Measurements from ENCODE around the gene NAT8L. TPM values are rescaled to one million over a fixed set of nuclear protein-coding genes. Genes with fewer than 3 reads are reported as not detected.

Gene NAT8L
- total RNA-seq, 4 donors from 2014 or later = 0.14 to 1.9 (median 0.64) TPM; not detected in 1

DNA sequence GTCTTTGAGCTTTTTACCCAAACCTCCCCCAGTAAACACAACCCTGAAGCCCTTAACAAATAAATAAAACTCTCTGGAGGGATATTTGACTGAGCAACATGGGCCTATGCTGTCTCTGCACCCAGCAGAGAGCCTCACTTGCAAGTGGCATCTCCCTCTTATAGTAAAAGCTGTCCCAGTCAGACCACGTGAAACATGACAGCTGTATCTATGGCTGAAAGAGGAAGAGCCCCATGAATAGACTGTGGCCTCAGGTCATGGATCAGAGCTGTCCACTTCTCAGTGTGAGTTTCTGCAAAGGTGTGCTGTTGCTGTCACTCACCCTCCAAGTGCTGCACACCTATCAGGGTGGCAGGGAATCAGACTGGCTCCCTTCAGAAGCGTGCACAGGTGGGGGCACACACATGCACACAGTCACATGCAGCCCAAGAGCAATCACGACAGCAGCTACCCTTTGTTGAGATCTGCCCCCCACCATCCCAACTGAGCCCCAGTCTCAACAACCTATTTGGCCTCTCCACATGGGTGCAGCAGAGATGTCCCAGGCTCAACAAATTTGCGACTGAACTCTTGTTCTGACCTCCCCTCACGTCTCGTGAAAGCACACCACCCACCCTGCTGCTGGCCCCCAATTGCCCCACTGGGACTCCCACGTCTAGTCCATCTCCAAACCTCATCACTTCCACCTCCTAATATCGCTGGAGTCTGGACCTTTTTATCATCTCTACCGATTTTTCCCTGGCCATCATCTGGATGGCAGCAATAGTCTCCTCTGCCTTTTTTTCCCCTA, 45.6 kb downstream of the NAT8L start:
- no peak for DNase-seq
- in situ Hi-C loops (cut with MboI; ENCODE audit: low pct_ligation_motif_present in 1 of 4, low pct_unique_long_range_greater_than_20kb in 1 of 4, low sequenced_read_pairs in 3 of 4) (no loop called here), intact Hi-C loops (cut with DNase I; ENCODE audit: low total_unique reads) (no loop called here)
- H3K27ac ChIP-seq = no peak overlapping the region
- H3K4me1 ChIP-seq = no peaks in the 10 kb centered on the region
- H3K36me3 ChIP-seq = no peaks in the 10 kb centered on the region
- WGBS, 2 donors (ENCODE audit: low coverage in 1 of 2) = 78 to 80% methylated on average over 6 to 9 of the region's 9 CpGs
- no peak overlapping the region for H3K4me3 ChIP-seq
- H3K27me3 ChIP-seq = no peaks in the 10 kb centered on the region
- TF ChIP-seq, protein P1, sequence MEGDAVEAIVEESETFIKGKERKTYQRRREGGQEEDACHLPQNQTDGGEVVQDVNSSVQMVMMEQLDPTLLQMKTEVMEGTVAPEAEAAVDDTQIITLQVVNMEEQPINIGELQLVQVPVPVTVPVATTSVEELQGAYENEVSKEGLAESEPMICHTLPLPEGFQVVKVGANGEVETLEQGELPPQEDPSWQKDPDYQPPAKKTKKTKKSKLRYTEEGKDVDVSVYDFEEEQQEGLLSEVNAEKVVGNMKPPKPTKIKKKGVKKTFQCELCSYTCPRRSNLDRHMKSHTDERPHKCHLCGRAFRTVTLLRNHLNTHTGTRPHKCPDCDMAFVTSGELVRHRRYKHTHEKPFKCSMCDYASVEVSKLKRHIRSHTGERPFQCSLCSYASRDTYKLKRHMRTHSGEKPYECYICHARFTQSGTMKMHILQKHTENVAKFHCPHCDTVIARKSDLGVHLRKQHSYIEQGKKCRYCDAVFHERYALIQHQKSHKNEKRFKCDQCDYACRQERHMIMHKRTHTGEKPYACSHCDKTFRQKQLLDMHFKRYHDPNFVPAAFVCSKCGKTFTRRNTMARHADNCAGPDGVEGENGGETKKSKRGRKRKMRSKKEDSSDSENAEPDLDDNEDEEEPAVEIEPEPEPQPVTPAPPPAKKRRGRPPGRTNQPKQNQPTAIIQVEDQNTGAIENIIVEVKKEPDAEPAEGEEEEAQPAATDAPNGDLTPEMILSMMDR (IDR thresholded peaks at IDR 0.05) = no peak
- TF ChIP-seq EP300 (IDR thresholded peaks at IDR 0.05; ENCODE audit: low read depth) (no peak), POLR2A (IDR thresholded peaks at IDR 0.05) (no peak), POLR2AphosphoS5 (IDR thresholded peaks at IDR 0.05) (no peak)
- H3K9me3 ChIP-seq = peaks cover 14 to 16% of the 10 kb centered on the region in 2 donors

DNA sequence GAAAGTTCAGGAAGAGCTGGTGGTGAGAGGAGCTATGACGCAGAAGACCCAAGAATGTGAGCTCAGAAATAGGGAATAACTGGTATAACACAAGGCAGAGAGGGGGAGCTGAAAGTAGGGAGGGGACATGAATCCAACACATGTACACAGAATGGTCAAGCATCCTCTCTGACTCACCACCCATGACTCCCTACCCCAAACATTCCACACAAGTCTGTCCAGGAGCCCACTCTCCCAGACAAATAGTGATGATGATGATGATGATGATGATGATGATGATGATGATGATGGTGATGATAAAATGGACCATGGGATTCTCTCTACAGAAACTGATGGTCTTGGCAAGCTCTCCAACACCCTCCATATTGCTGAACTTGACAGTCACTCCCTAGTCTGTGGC, 46.4 kb downstream of the NAT8L start:
- Histone ChIP-seq H3K4me1 (no peaks in the 10 kb centered on the region), H3K36me3 (no peaks in the 10 kb centered on the region), H3K4me3 (no peak overlapping the region), H3K9me3 (peaks cover 14 to 16% of the 10 kb centered on the region in 2 donors), H3K27me3 (no peaks in the 10 kb centered on the region), H3K27ac (no peak overlapping the region)
- TF ChIP-seq EP300 (IDR thresholded peaks at IDR 0.05; ENCODE audit: low read depth) = no peak
- TF ChIP-seq POLR2AphosphoS5 (IDR thresholded peaks at IDR 0.05) = no peak
- TF ChIP-seq, protein P1 (IDR thresholded peaks at IDR 0.05) = no peak
- no peak for TF ChIP-seq POLR2A (IDR thresholded peaks at IDR 0.05)
- intact Hi-C loops (cut with DNase I; ENCODE audit: low total_unique reads) (no loop called here), in situ Hi-C loops (cut with MboI; ENCODE audit: low pct_ligation_motif_present in 1 of 4, low pct_unique_long_range_greater_than_20kb in 1 of 4, low sequenced_read_pairs in 3 of 4) (no loop called here)
- no peak for DNase-seq
- WGBS, 2 donors (ENCODE audit: low coverage in 1 of 2) = 73 to 100% methylated on average over 1 of the region's 1 CpG

GRCh38 chr4:2116687-2117400, 57.7 kb downstream of the NAT8L start:
- TF ChIP-seq, protein P1 (IDR thresholded peaks at IDR 0.05) = no peak
- TF ChIP-seq POLR2AphosphoS5 (IDR thresholded peaks at IDR 0.05) (no peak), EP300 (IDR thresholded peaks at IDR 0.05; ENCODE audit: low read depth) (no peak), POLR2A (IDR thresholded peaks at IDR 0.05) (no peak)
- 85 to 93% methylated on average over 4 to 6 of the region's 6 CpGs for WGBS, 2 donors (ENCODE audit: low coverage in 1 of 2)
- Histone ChIP-seq H3K9me3 (no peaks in the 10 kb centered on the region), H3K4me1 (no peaks in the 10 kb centered on the region), H3K27me3 (no peaks in the 10 kb centered on the region), H3K4me3 (no peak overlapping the region), H3K36me3 (no peaks in the 10 kb centered on the region), H3K27ac (no peak overlapping the region)
- in situ Hi-C loops (cut with MboI; ENCODE audit: low pct_ligation_motif_present in 1 of 4, low pct_unique_long_range_greater_than_20kb in 1 of 4, low sequenced_read_pairs in 3 of 4) = no loop called here
- DNase-seq = no peak
- intact Hi-C loops (cut with DNase I; ENCODE audit: low total_unique reads) = no loop called here

Other genes starting within 250 kb of the NAT8L start
- gene LETM1, start 203.2 kb upstream of the NAT8L start, total RNA-seq = 100 to 1,000 TPM; 173 to 469 (median 243) TPM
- 100 to 1,000 TPM in 3 of 4 donors, 10 to 100 TPM in 1; 78.4 to 591 (median 158) TPM for gene NSD2, start 187.9 kb upstream of the NAT8L start, total RNA-seq
- gene NELFA, start 50.4 kb upstream of the NAT8L start, total RNA-seq = 10 to 100 TPM; 22.0 to 80.4 (median 31.8) TPM
- 10 to 100 TPM in 3 of 4 donors, 1 to 10 TPM in 1; 2.0 to 18.0 (median 11.3) TPM for gene HAUS3, start 182.8 kb downstream of the NAT8L start, total RNA-seq
- 1 to 10 TPM in 2 of 4 donors, under 1 TPM in 2; 0.27 to 2.6 (median 1.4) TPM for gene POLN, start 182.8 kb downstream of the NAT8L start, total RNA-seq
- 100 to 1,000 TPM in 1 of 4 donors, 10 to 100 TPM in 3; 48.1 to 101 (median 57.7) TPM for gene MXD4, start 202.8 kb downstream of the NAT8L start, total RNA-seq